Astrocyte (in vitro differentiated cells and primary cell): Measurements from ENCODE around the gene PTPN14. TPM values are rescaled to one million over a fixed set of nuclear protein-coding genes. Genes with fewer than 3 reads are reported as not detected.

Experiments
- DNase-seq: peaks from one replicate; pipeline ENCODE4 v3.0.0-alpha.2; 2010; ENCODE audit warnings: low read depth
- FAIRE-seq: peaks from 2 replicates; lab custom pipeline; 2011; peaks lifted over from hg19 to GRCh38; lab: Jason Lieb, UNC
- H2AFZ ChIP-seq: 2 replicates; pipeline ENCODE4 v1.6.0; 2012; ENCODE audit warnings: low read depth, low read length, inconsistent platforms
- H3K27ac ChIP-seq: 2 replicates; pipeline ENCODE4 v1.5.1; 2011; ENCODE audit warnings: low read depth, low read length, inconsistent platforms
- H3K27me3 ChIP-seq: 2 replicates; pipeline ENCODE4 v1.6.0; 2011; ENCODE audit warnings: low read length, inconsistent platforms; ENCODE audit not compliant: insufficient read depth
- H3K36me3 ChIP-seq: 2 replicates; pipeline ENCODE4 v1.5.1; 2011; ENCODE audit warnings: low read length, inconsistent platforms; ENCODE audit not compliant: insufficient read depth
- H3K4me1 ChIP-seq: 2 replicates; pipeline ENCODE4 v1.5.1; 2011; ENCODE audit warnings: low read length, inconsistent platforms; ENCODE audit not compliant: insufficient read depth
- H3K4me2 ChIP-seq: 2 replicates; pipeline ENCODE4 v1.6.0; 2012; ENCODE audit warnings: low read length, inconsistent platforms
- H3K4me3 ChIP-seq: 2 replicates; pipeline ENCODE4 v1.5.1; 2011; ENCODE audit warnings: low read depth, mild to moderate bottlenecking, low read length, inconsistent platforms; ENCODE audit not compliant: insufficient read depth
- H3K79me2 ChIP-seq: 2 replicates; pipeline ENCODE4 v1.6.0; 2012; ENCODE audit warnings: mild to moderate bottlenecking, low read length, inconsistent platforms; ENCODE audit not compliant: insufficient read depth
- H3K9ac ChIP-seq: 2 replicates; pipeline ENCODE4 v1.6.0; 2012; ENCODE audit warnings: mild to moderate bottlenecking, low read length, inconsistent platforms
- H3K9me3 ChIP-seq: 2 replicates; pipeline ENCODE4 v1.5.1; 2012; ENCODE audit warnings: low read depth, mild to moderate bottlenecking, low read length, inconsistent platforms; ENCODE audit not compliant: insufficient read depth
- H4K20me1 ChIP-seq: 2 replicates; pipeline ENCODE4 v1.6.0; 2012; ENCODE audit warnings: low read length, inconsistent platforms; ENCODE audit not compliant: insufficient read depth
- H3K27ac Mint-ChIP-seq: one replicate; pipeline ENCODE4 v1.8.0; 2021; ENCODE audit warnings: mild to moderate bottlenecking, mixed read lengths; ENCODE audit not compliant: unreplicated experiment
- H3K27me3 Mint-ChIP-seq: one replicate; pipeline ENCODE4 v1.8.0; 2021; ENCODE audit warnings: low read depth, mixed read lengths; ENCODE audit not compliant: unreplicated experiment
- H3K36me3 Mint-ChIP-seq: one replicate; pipeline ENCODE4 v1.8.0; 2021; ENCODE audit warnings: low read depth, mixed read lengths; ENCODE audit not compliant: unreplicated experiment
- H3K4me1 Mint-ChIP-seq: one replicate; pipeline ENCODE4 v1.8.0; 2021; ENCODE audit warnings: low read depth, mixed read lengths; ENCODE audit not compliant: unreplicated experiment
- H3K4me3 Mint-ChIP-seq: one replicate; pipeline ENCODE4 v1.8.0; 2021; ENCODE audit warnings: mild to moderate bottlenecking, moderate library complexity, mixed read lengths; ENCODE audit not compliant: unreplicated experiment
- H3K9me3 Mint-ChIP-seq: one replicate; pipeline ENCODE4 v1.8.0; 2021; ENCODE audit warnings: mild to moderate bottlenecking, mixed read lengths; ENCODE audit not compliant: unreplicated experiment
- CTCF ChIP-seq: IDR thresholded peaks from 2 replicates; pipeline ENCODE4 v1.5.1; 2011; ENCODE audit warnings: low read depth, mild to moderate bottlenecking, inconsistent platforms, low read length, moderate library complexity; ENCODE audit not compliant: insufficient read depth
- EZH2 ChIP-seq: IDR thresholded peaks from 2 replicates; pipeline ENCODE4 v1.6.1; 2012; ENCODE audit warnings: mild to moderate bottlenecking, low read length, inconsistent platforms; ENCODE audit not compliant: insufficient read depth
- total RNA-seq: library from RNA; stranded (reverse); gene quantifications from 2 replicates; pipeline ENCODE4 v1.2.1, GENCODE V29; 2021

PTPN14 gene
- total RNA-seq, 1 donor from 2014 or later: 177 TPM

GRCh38 chr1:214384373-214385079 is 166.9 kb downstream of the PTPN14 start:
- Histone ChIP-seq H3K27me3 (no peaks in the 10 kb centered on the region), H3K4me3 (no peak overlapping the region), H2AFZ (no peak overlapping the region), H3K4me2 (no peak overlapping the region), H4K20me1 (peaks cover 3% of the 10 kb centered on the region), H3K9ac (no peak overlapping the region), H3K4me1 (peaks cover 12% of the 10 kb centered on the region), H3K79me2 (peaks cover 34% of the 10 kb centered on the region), H3K36me3 (peaks cover 62% of the 10 kb centered on the region), H3K9me3 (no peaks in the 10 kb centered on the region), H3K27ac (no peak overlapping the region)
- Mint-ChIP-seq H3K27ac (peak overlapping the region; percentile 84), H3K9me3 (no peaks in the 10 kb centered on the region), H3K4me1 (peaks cover 33% of the 10 kb centered on the region), H3K4me3 (no peak overlapping the region), H3K27me3 (no peaks in the 10 kb centered on the region), H3K36me3 (peaks cover 35% of the 10 kb centered on the region)
- FAIRE-seq (no peak), DNase-seq (no peak)
- TF ChIP-seq CTCF (no peak), EZH2 (no peak)

- Histone ChIP-seq H3K36me3 (peaks cover 66% of the 10 kb centered on the region), H3K4me3 (no peak overlapping the region), H2AFZ (no peak overlapping the region), H3K27ac (no peak overlapping the region), H4K20me1 (peaks cover 3% of the 10 kb centered on the region), H3K4me1 (peaks cover 21% of the 10 kb centered on the region), H3K79me2 (peaks cover 35% of the 10 kb centered on the region), H3K27me3 (no peaks in the 10 kb centered on the region), H3K9ac (no peak overlapping the region), H3K9me3 (no peaks in the 10 kb centered on the region), H3K4me2 (no peak overlapping the region)
- FAIRE-seq (no peak), DNase-seq (no peak)
- H3K4me3 Mint-ChIP-seq: no peak overlapping the region
- peak overlapping the region; percentile 44 for H3K27ac Mint-ChIP-seq
- H3K9me3 Mint-ChIP-seq: no peaks in the 10 kb centered on the region
- peaks cover 37% of the 10 kb centered on the region for H3K4me1 Mint-ChIP-seq
- H3K27me3 Mint-ChIP-seq: no peaks in the 10 kb centered on the region
- TF ChIP-seq EZH2: no peak
- TF ChIP-seq CTCF: no peak
- H3K36me3 Mint-ChIP-seq: peaks cover 39% of the 10 kb centered on the region
Measured at GRCh38 chr1:214383381-214384372, 167.7 kb downstream of the PTPN14 start.
